CD14-positive monocyte (primary cell): ENCODE data around the gene ASNSD1. TPM values are rescaled to one million over a fixed set of nuclear protein-coding genes. Genes with fewer than 3 reads are reported as not detected.

Experiments
- DNase-seq, 3 donors: peaks; one replicate each; pipeline ENCODE4 v3.0.0-alpha.2; 2011 to 2022
- H2AFZ ChIP-seq: 2 replicates; pipeline ENCODE4 v1.6.0; 2012; ENCODE audit warnings: mild to moderate bottlenecking, low read depth, low read length, inconsistent platforms; ENCODE audit not compliant: insufficient read depth, poor library complexity, severe bottlenecking
- H3K27ac ChIP-seq, 2 donors: 1 replicate in 1 of 2; 2 replicates in 1 of 2; pipeline ENCODE4 v1.5.1; 2012 to 2013; ENCODE audit warnings: low read length in 2 of 2, control low read depth in 1 of 2, inconsistent platforms in 1 of 2, low read depth in 1 of 2, mild to moderate bottlenecking in 1 of 2
- H3K27me3 ChIP-seq, 2 donors: one replicate each; pipeline versions ENCODE4 v1.6.0 to v1.6.1; 2011 to 2013; ENCODE audit warnings: low read length in 2 of 2; ENCODE audit not compliant: control insufficient read depth in 2 of 2, insufficient read depth in 2 of 2
- H3K36me3 ChIP-seq, 2 donors: replicated peaks in 1 of 2; 1 replicate in 1 of 2; 2 replicates in 1 of 2; pipeline versions ENCODE4 v1.5.1 to v1.6.1; 2012 to 2013; ENCODE audit warnings: low read length in 2 of 2, control low read depth in 1 of 2, inconsistent platforms in 1 of 2, mild to moderate bottlenecking in 1 of 2; ENCODE audit not compliant: insufficient read depth in 2 of 2, control insufficient read depth in 1 of 2
- H3K4me1 ChIP-seq, 2 donors: 1 replicate in 1 of 2; 2 replicates in 1 of 2; pipeline versions ENCODE4 v1.5.1 to v1.6.1; 2012 to 2013; ENCODE audit warnings: low read length in 2 of 2, control low read depth in 1 of 2, inconsistent platforms in 1 of 2, mild to moderate bottlenecking in 1 of 2, moderate library complexity in 1 of 2; ENCODE audit not compliant: insufficient read depth in 2 of 2, control insufficient read depth in 1 of 2
- H3K4me2 ChIP-seq: replicated peaks from 2 replicates; pipeline ENCODE3; 2012; ENCODE audit warnings: low read length, moderate library complexity, mild to moderate bottlenecking; ENCODE audit not compliant: poor library complexity, severe bottlenecking; ENCODE audit errors: extremely low read depth
- H3K4me3 ChIP-seq, 3 experiments: fragments of 200-600 bp in 1 of 3; sonication (generic) in 1 of 3; replicated peaks in 1 of 3; 1 replicate in 2 of 3; 2 replicates in 1 of 3; pipeline ENCODE4 v1.5.1; 2011 to 2013; ENCODE audit warnings: low read length in 3 of 3, mild to moderate bottlenecking in 3 of 3, control low read depth in 2 of 3, low read depth in 2 of 3, inconsistent platforms in 1 of 3, moderate library complexity in 1 of 3
- H3K79me2 ChIP-seq: 2 replicates; pipeline ENCODE4 v1.6.0; 2012; ENCODE audit warnings: mild to moderate bottlenecking, control low read depth, inconsistent platforms, low read length, moderate library complexity; ENCODE audit not compliant: insufficient read depth
- H3K9ac ChIP-seq: 2 replicates; pipeline ENCODE4 v1.6.0; 2017; ENCODE audit warnings: low read length, mild to moderate bottlenecking; ENCODE audit not compliant: insufficient read depth, poor library complexity, severe bottlenecking
- H3K9me3 ChIP-seq, 2 donors: replicated peaks in 1 of 2; 1 replicate in 1 of 2; 2 replicates in 1 of 2; pipeline versions ENCODE4 v1.5.1 to v1.6.1; 2012 to 2013; ENCODE audit warnings: low read length in 2 of 2, control low read depth in 1 of 2; ENCODE audit not compliant: control insufficient read depth in 1 of 2, insufficient read depth in 1 of 2
- H4K20me1 ChIP-seq: 2 replicates; pipeline ENCODE4 v1.6.0; 2012; ENCODE audit warnings: mild to moderate bottlenecking, low read length, control low read depth, moderate library complexity; ENCODE audit not compliant: insufficient read depth
- H3K27ac Mint-ChIP-seq, 7 donors: one replicate each; pipeline ENCODE4 v1.8.0; 2020; ENCODE audit warnings: mild to moderate bottlenecking in 7 of 7, mixed read lengths in 7 of 7, moderate library complexity in 6 of 7, inconsistent platforms in 2 of 7
- H3K27me3 Mint-ChIP-seq, 3 donors: one replicate each; pipeline ENCODE4 v1.8.0; 2021 to 2022; ENCODE audit warnings: low read depth in 3 of 3, mild to moderate bottlenecking in 3 of 3, mixed read lengths in 3 of 3, moderate library complexity in 3 of 3, inconsistent platforms in 1 of 3
- H3K36me3 Mint-ChIP-seq, 2 donors: one replicate each; pipeline ENCODE4 v1.8.0; 2020; ENCODE audit warnings: mixed read lengths in 2 of 2, inconsistent platforms in 1 of 2, mild to moderate bottlenecking in 1 of 2
- H3K4me1 Mint-ChIP-seq: one replicate; pipeline ENCODE4 v1.8.0; 2020; ENCODE audit warnings: mild to moderate bottlenecking, mixed read lengths
- H3K4me3 Mint-ChIP-seq, 2 donors: one replicate each; pipeline ENCODE4 v1.8.0; 2020; ENCODE audit warnings: mild to moderate bottlenecking in 2 of 2, mixed read lengths in 2 of 2, moderate library complexity in 1 of 2
- H3K9me3 Mint-ChIP-seq, 7 donors: one replicate each; pipeline ENCODE4 v1.8.0; 2020 to 2022; ENCODE audit warnings: mixed read lengths in 7 of 7, mild to moderate bottlenecking in 6 of 7, moderate library complexity in 6 of 7, inconsistent platforms in 2 of 7
- WGBS: methylation state at CpG from one replicate; pipeline ENCODE4 v1.1.5; 2013; ENCODE audit warnings: missing lambda C conversion rate; ENCODE audit not compliant: insufficient coverage; 5-methylcytosine and 5-hydroxymethylcytosine counted together
- intact Hi-C, 2 donors: fragments of 100-400 bp; cut with micrococcal nuclease; formaldehyde crosslinking; loops; one replicate each; pipeline versions ENCODE4 v1.15.0 to v1.15.1; 2023
- polyA plus RNA-seq, 3 donors: library from polyadenylated mRNA; depleted of rRNA in 1 of 3; unstranded in 2 of 3; stranded (reverse) in 1 of 3; fragments of 300-500 nt in 2 of 3; fragments of >200 nt in 1 of 3; fragmentation: Illumina TruSeq in 2 of 3; gene quantifications; 1 replicate in 2 of 3; 2 replicates in 1 of 3; pipeline ENCODE4 v1.2.3, GENCODE V29; 2012 to 2021
- TF ChIP-seq, protein P1 (sequence below): fragments of 200-600 bp; IDR thresholded peaks from one replicate; pipeline ENCODE4 v1.8.0; 2022; ENCODE audit warnings: antibody characterized with exemption, mild to moderate bottlenecking

Gene ASNSD1
- polyA plus RNA-seq, 3 donors, result 8.6 to 27.1 (median 26.6) TPM

DNA sequence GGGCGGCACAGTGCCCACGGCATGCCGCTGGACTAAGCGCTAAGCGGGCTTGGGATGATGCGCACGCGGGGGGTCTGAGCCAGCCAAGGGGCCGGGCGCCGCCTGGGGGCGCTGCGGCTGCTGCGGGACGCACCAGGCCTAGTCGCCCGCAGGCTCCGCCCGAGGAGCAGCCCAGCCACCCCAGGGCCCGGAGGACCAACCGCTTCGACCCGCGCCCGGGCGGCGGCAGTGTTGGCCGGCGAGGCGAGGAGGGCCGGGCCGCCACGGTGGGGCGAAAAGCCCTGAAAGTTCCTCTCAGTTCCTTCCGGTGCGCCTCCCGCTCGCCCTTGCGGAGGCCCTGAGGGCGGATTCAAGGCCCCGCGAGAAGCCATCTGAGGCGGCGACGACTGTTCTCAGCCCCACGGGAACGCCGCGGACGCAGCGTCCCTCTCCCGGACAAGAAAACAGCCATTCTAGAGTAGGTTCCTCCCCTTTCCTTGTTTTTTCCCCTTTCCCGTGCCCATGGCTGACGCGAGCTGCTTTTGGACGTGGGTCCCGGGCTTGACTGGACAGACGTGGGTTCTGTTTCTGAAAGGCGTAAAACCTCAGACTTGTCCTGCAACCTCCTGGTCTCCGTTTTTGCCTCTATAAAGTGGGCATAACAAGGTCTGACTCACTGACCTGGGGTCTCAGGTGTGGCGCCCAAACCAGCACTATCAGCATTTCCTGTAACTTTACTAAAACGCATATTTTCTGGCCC lies 13.3 kb downstream of the ASNSD1 start, which contains the start of gene ANKAR:
Gene ANKAR (plus strand): TSS at position 297 of the 739 bp plus-strand sequence. CDS start 1,821 bp downstream, outside the sequence.
- Histone ChIP-seq H3K27ac (peak within 1 kb of the TSS; percentile 78 to 93), H3K36me3 (peaks cover 21 to 33% of the 10 kb centered on the region in 2 donors), H2AFZ (peak within 1 kb of the TSS; percentile 95), H3K9ac (peak within 1 kb of the TSS; percentile 85), H3K79me2 (no peaks in the 10 kb centered on the region), H3K27me3 (no peaks in the 10 kb centered on the region), H4K20me1 (no peaks in the 10 kb centered on the region), H3K4me1 (peaks cover 15 to 18% of the 10 kb centered on the region in 2 donors), H3K9me3 (no peaks in the 10 kb centered on the region), H3K4me2 (peak within 1 kb of the TSS; percentile 84), H3K4me3 (peak within 1 kb of the TSS; percentile 58 to 82 (median 63))
- Mint-ChIP-seq H3K27ac (peak within 1 kb of the TSS; percentile 91 to 98 (median 95)), H3K27me3 (no peaks in the 10 kb centered on the region), H3K9me3 (peaks cover 0 to 9% (median 4%) of the 10 kb centered on the region in 7 donors), H3K36me3 (peaks cover 27 to 39% of the 10 kb centered on the region in 2 donors), H3K4me3 (peak within 1 kb of the TSS; percentile 90 to 97), H3K4me1 (peaks cover 26% of the 10 kb centered on the region)
- DNase-seq, result peak; percentile 86 to 89 (median 89)
- TF ChIP-seq, protein P1, sequence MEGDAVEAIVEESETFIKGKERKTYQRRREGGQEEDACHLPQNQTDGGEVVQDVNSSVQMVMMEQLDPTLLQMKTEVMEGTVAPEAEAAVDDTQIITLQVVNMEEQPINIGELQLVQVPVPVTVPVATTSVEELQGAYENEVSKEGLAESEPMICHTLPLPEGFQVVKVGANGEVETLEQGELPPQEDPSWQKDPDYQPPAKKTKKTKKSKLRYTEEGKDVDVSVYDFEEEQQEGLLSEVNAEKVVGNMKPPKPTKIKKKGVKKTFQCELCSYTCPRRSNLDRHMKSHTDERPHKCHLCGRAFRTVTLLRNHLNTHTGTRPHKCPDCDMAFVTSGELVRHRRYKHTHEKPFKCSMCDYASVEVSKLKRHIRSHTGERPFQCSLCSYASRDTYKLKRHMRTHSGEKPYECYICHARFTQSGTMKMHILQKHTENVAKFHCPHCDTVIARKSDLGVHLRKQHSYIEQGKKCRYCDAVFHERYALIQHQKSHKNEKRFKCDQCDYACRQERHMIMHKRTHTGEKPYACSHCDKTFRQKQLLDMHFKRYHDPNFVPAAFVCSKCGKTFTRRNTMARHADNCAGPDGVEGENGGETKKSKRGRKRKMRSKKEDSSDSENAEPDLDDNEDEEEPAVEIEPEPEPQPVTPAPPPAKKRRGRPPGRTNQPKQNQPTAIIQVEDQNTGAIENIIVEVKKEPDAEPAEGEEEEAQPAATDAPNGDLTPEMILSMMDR, result peak; percentile 90
- intact Hi-C loops, result loop anchor here in 1 of 2 donors (5.0 kb wide), 1 partner anchor 108 kb away; the partner anchor contains the start of genes ORMDL1 and PMS1
- WGBS, result under 1% methylated on average over 61 of the region's 62 CpGs

DNA sequence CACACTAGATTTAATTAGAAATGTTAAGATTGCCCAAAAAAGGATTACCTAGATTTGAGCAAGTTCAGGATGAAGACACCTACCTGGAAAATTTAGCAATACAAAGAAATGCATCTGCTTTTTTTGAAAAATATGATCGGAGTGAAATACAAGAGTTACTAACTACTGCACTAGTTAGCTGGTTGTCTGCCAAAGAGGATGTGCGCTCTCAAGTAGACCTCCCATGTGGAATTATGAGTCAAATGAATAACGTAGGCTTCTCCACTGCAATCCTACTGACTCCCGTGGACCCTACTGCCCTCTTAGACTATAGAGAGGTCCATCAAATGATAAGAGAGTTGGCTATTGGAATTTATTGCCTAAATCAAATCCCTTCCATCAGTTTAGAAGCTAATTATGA lies 15.2 kb downstream of the ASNSD1 start:
- Mint-ChIP-seq H3K9me3 (peaks cover 0 to 9% (median 4%) of the 10 kb centered on the region in 7 donors), H3K27me3 (no peaks in the 10 kb centered on the region), H3K36me3 (peaks cover 16 to 21% of the 10 kb centered on the region in 2 donors), H3K27ac (no peak overlapping the region), H3K4me3 (no peak overlapping the region), H3K4me1 (peaks cover 34% of the 10 kb centered on the region)
- H3K9ac ChIP-seq, result no peak overlapping the region
- H3K4me3 ChIP-seq, result no peak overlapping the region
- no CpG with 5 or more reads among the region's 4 CpGs for WGBS
- intact Hi-C loops, result no loop called here
- H3K79me2 ChIP-seq, result no peaks in the 10 kb centered on the region
- TF ChIP-seq, protein P1, result no peak
- H3K4me1 ChIP-seq, result peaks cover 15 to 18% of the 10 kb centered on the region in 2 donors
- no peak overlapping the region for H2AFZ ChIP-seq
- H3K27me3 ChIP-seq, result no peaks in the 10 kb centered on the region
- peaks cover 8 to 13% of the 10 kb centered on the region in 2 donors for H3K36me3 ChIP-seq
- no peaks in the 10 kb centered on the region for H3K9me3 ChIP-seq
- H3K27ac ChIP-seq, result no peak overlapping the region
- H3K4me2 ChIP-seq, result no peak overlapping the region
- no peaks in the 10 kb centered on the region for H4K20me1 ChIP-seq
- DNase-seq, result no peak
